GM19351 (cell line): Measurements from ENCODE around the gene RICTOR.
A peak's percentile ranks its signal among the peaks of the same experiment; 100 is the strongest.

Experiments
- ATAC-seq: cut with Tn5 transposase; IDR thresholded peaks from one replicate; pipeline ENCODE4 v1.9.1; 2021; ENCODE audit warnings: mild to moderate bottlenecking, moderate library complexity; ENCODE audit not compliant: unreplicated experiment

RICTOR gene

GRCh38 chr5:38940230-38940858 is 133.9 kb downstream of the RICTOR start:
- ATAC-seq = no peak

GRCh38 chr5:38938973-38939372 is 135.2 kb downstream of the RICTOR start:
- no peak for ATAC-seq

- ATAC-seq = no peak
Observed at GRCh38 chr5:38938424-38938823, 135.8 kb downstream of the RICTOR start.

- ATAC-seq = no peak
Observed at GRCh38 chr5:38936269-38936668, 137.9 kb downstream of the RICTOR start.

GRCh38 chr5:38935437-38935836 is 138.8 kb downstream of the RICTOR start:
- no peak for ATAC-seq

- no peak for ATAC-seq
Observed at GRCh38 chr5:38932854-38933408, 141.3 kb downstream of the RICTOR start.

GRCh38 chr5:38931731-38932130 is 142.5 kb downstream of the RICTOR start:
- no peak for ATAC-seq

GRCh38 chr5:38929838-38930237 is 144.4 kb downstream of the RICTOR start:
- no peak for ATAC-seq

- ATAC-seq = no peak
Observed at GRCh38 chr5:38927470-38927869, 146.7 kb downstream of the RICTOR start.

- no peak for ATAC-seq
Observed at GRCh38 chr5:38926121-38926520, 148.1 kb downstream of the RICTOR start.

GRCh38 chr5:38925154-38925925 is 148.9 kb downstream of the RICTOR start:
- ATAC-seq = no peak

- ATAC-seq = no peak
Observed at GRCh38 chr5:38923661-38924451, 150.3 kb downstream of the RICTOR start.

- ATAC-seq = peak; percentile 95
Observed at GRCh38 chr5:38922199-38922598, 152.0 kb downstream of the RICTOR start.

- no peak for ATAC-seq
Observed at GRCh38 chr5:38921174-38921573, 153.0 kb downstream of the RICTOR start.

GRCh38 chr5:38916802-38917201 is 157.4 kb downstream of the RICTOR start:
- ATAC-seq = no peak

GRCh38 chr5:38913714-38914113 is 160.5 kb downstream of the RICTOR start:
- no peak for ATAC-seq

- no peak for ATAC-seq
Observed at GRCh38 chr5:38911933-38912332, 162.3 kb downstream of the RICTOR start.

- ATAC-seq = no peak
Observed at GRCh38 chr5:38906503-38906902, 167.7 kb downstream of the RICTOR start.

GRCh38 chr5:38905516-38905915 is 168.7 kb downstream of the RICTOR start:
- ATAC-seq = no peak

- ATAC-seq = no peak
Observed at GRCh38 chr5:38899936-38900335, 174.3 kb downstream of the RICTOR start.

GRCh38 chr5:38896760-38897159 is 177.4 kb downstream of the RICTOR start:
- no peak for ATAC-seq
